DMS 273 treated with DMSO at 0.1 percent for 48 hours (cell line): ENCODE measurements around the gene TADA2A.

Experiments used
- DNase-seq: peaks from one replicate; lab custom pipeline; 2025; lab: John Stamatoyannopoulos, UW

The TADA2A gene

GRCh38 chr17:37521821-37522220, 115.1 kb downstream of the TADA2A start:
- DNase-seq, result no peak

GRCh38 chr17:37523715-37524219, 117.1 kb downstream of the TADA2A start:
- no peak for DNase-seq

- peak; percentile 39 for DNase-seq
Observed at GRCh38 chr17:37527249-37527851, 120.7 kb downstream of the TADA2A start.
